CD4-positive, alpha-beta memory T cell (primary cell): Measurements from ENCODE around the gene KLK2. TPM values are rescaled to one million over a fixed set of nuclear protein-coding genes. Genes with fewer than 3 reads are reported as not detected.
"Not testable (repeated sequence)": the region's sequence is repeated elsewhere in the genome, so short reads cannot be mapped to it uniquely, and the experiment has no call there.

Experiments
- CTCF ChIA-PET: fragments of 350-600 bp; sonication (Branson Sonifier 250); formaldehyde crosslinking; loops from one replicate; lab custom pipeline; 2021; ENCODE audit warnings: inconsistent platforms; ENCODE audit not compliant: partially characterized antibody; lab: Charles Lee
- POLR2A ChIA-PET: fragments of 350-600 bp; sonication (Branson Sonifier 250); formaldehyde crosslinking; loops from one replicate; lab custom pipeline; 2021; ENCODE audit not compliant: partially characterized antibody; lab: Charles Lee
- DNase-seq, 5 donors: peaks; one replicate each; pipeline versions ENCODE4 v3.0.0 to v3.0.0-alpha.2; 2020 to 2022; ENCODE audit warnings: mixed read lengths in 1 of 5
- H3K27ac ChIP-seq: one replicate; pipeline ENCODE4 v1.7.0; 2013; ENCODE audit warnings: low read depth, low read length
- H3K27me3 ChIP-seq: 2 replicates; pipeline ENCODE4 v1.7.0; 2013; ENCODE audit warnings: mild to moderate bottlenecking, low read length, moderate library complexity; ENCODE audit not compliant: insufficient read depth
- H3K36me3 ChIP-seq: 2 replicates; pipeline ENCODE4 v1.7.0; 2013; ENCODE audit warnings: mild to moderate bottlenecking, low read length, moderate library complexity; ENCODE audit not compliant: insufficient read depth
- H3K4me1 ChIP-seq: 2 replicates; pipeline ENCODE4 v1.7.0; 2013; ENCODE audit warnings: mild to moderate bottlenecking, low read length, moderate library complexity; ENCODE audit not compliant: insufficient read depth
- H3K4me3 ChIP-seq, 2 donors: one replicate each; pipeline ENCODE4 v1.7.0; 2013; ENCODE audit warnings: low read length in 2 of 2, mild to moderate bottlenecking in 1 of 2
- H3K9me3 ChIP-seq, 2 donors: one replicate each; pipeline ENCODE4 v1.7.0; 2013; ENCODE audit warnings: low read length in 2 of 2, control low read depth in 1 of 2; ENCODE audit not compliant: control insufficient read depth in 1 of 2
- H3K27ac Mint-ChIP-seq, 7 donors: one replicate each; pipeline ENCODE4 v1.8.0; 2020 to 2021; ENCODE audit warnings: mixed read lengths in 7 of 7, mild to moderate bottlenecking in 6 of 7, inconsistent platforms in 3 of 7, moderate library complexity in 3 of 7
- H3K27me3 Mint-ChIP-seq, 2 donors: one replicate each; pipeline ENCODE4 v1.8.0; 2020 to 2021; ENCODE audit warnings: mixed read lengths in 2 of 2
- H3K36me3 Mint-ChIP-seq, 2 donors: one replicate each; pipeline ENCODE4 v1.8.0; 2020 to 2021; ENCODE audit warnings: mixed read lengths in 2 of 2, inconsistent platforms in 1 of 2, mild to moderate bottlenecking in 1 of 2
- H3K4me1 Mint-ChIP-seq, 4 donors: one replicate each; pipeline ENCODE4 v1.8.0; 2020 to 2021; ENCODE audit warnings: mixed read lengths in 4 of 4, mild to moderate bottlenecking in 1 of 4
- H3K4me3 Mint-ChIP-seq, 8 donors: one replicate each; pipeline ENCODE4 v1.8.0; 2020 to 2021; ENCODE audit warnings: mixed read lengths in 8 of 8, mild to moderate bottlenecking in 7 of 8, moderate library complexity in 6 of 8, inconsistent platforms in 3 of 8
- H3K9me3 Mint-ChIP-seq, 8 donors: one replicate each; pipeline ENCODE4 v1.8.0; 2020 to 2021; ENCODE audit warnings: mixed read lengths in 8 of 8, mild to moderate bottlenecking in 5 of 8, inconsistent platforms in 3 of 8, moderate library complexity in 1 of 8
- intact Hi-C: fragments of 100-400 bp; cut with micrococcal nuclease; formaldehyde crosslinking; loops from one replicate; pipeline ENCODE4 v1.15.1; 2023
- polyA plus RNA-seq, 2 donors: library from polyadenylated mRNA; unstranded; fragments of 300-500 nt; fragmentation: Illumina TruSeq; gene quantifications; one replicate each; pipeline ENCODE4 v1.2.3, GENCODE V29; 2021
- total RNA-seq, 2 experiments: library from RNA; stranded (reverse); gene quantifications; one replicate each; pipeline ENCODE4 v1.2.3, GENCODE V29; 2021

KLK2 gene
- total and polyA plus RNA-seq, 4 experiments from 2014 or later: not detected

DNA sequence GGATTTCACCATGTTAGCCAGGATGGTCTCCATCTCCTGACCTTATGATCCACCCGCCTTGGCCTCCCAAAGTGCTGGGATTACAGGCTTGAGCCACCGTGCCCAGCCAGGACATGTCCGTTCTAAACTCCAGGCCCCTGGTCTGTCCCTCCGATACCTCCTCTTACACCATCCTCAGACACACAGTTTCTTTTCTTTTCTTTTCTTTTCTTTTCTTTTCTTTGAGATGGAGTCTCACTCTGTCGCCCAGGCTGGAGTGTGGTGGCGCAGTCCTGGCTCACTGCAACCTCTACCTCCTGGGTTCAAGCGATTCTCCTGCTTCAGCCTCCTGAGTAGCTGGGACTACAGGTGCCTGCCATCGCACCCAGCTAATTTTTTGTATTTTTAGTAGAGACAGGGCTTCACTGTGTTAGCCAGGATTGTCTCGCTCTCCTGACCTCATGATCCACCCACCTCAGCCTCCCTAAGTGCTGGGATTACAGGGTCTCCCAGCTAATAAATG lies 22.9 kb downstream of the KLK2 start:
- H3K4me1 Mint-ChIP-seq, POLR2A ChIA-PET, H3K36me3 ChIP-seq, H3K36me3 Mint-ChIP-seq, DNase-seq, H3K4me3 Mint-ChIP-seq, H3K4me1 ChIP-seq, H3K27me3 ChIP-seq, H3K4me3 ChIP-seq, H3K27ac ChIP-seq, H3K9me3 ChIP-seq, CTCF ChIA-PET, intact Hi-C loops: not testable (repeated sequence)
- H3K27ac Mint-ChIP-seq: peak overlapping the region in 1 of 7 donors; percentile 84
- peaks cover 0 to 26% (median 10%) of the 10 kb centered on the region in 8 donors for H3K9me3 Mint-ChIP-seq
- H3K27me3 Mint-ChIP-seq: peaks cover 17 to 28% of the 10 kb centered on the region in 2 donors

DNA sequence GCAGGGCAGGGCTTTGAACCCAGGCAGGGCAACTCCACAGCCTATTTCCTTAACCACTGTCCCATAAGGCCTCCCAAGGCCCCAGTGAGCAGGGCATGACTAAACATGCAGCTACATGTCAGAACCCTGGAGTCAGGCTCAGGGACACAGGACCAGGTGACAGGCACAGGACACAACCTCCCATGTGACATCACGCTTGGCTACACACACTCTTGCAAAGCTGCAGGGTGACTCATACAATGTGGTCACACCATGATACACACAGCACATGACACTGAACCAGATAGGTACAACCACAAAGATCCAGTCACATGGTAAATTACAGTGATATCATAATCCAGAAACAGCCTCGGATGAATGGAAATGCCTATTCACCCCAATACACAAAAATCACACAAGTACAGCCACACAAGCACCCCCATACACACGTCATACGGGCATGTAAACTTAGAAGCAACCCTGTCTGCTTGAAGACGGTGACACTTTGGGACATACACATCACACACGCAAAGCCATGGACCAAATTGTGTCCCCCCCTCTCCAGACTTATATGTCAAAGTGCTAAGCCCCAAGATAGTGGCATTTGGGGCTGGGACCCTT lies 23.5 kb downstream of the KLK2 start:
- intact Hi-C loops: no loop called here
- no peak overlapping the region for H3K27ac ChIP-seq
- CTCF ChIA-PET: no interaction called here
- H3K27ac Mint-ChIP-seq: peak overlapping the region in 1 of 7 donors; percentile 17
- no peak for DNase-seq
- no peaks in the 10 kb centered on the region for H3K36me3 ChIP-seq
- H3K9me3 Mint-ChIP-seq: peaks cover 0 to 26% (median 10%) of the 10 kb centered on the region in 8 donors
- peaks cover 17 to 26% of the 10 kb centered on the region in 2 donors for H3K27me3 Mint-ChIP-seq
- no peaks in the 10 kb centered on the region for H3K4me1 ChIP-seq
- no peaks in the 10 kb centered on the region for H3K27me3 ChIP-seq
- no peak overlapping the region for H3K4me3 Mint-ChIP-seq
- no peak overlapping the region for H3K4me3 ChIP-seq
- H3K9me3 ChIP-seq: no peaks in the 10 kb centered on the region
- POLR2A ChIA-PET: no interaction called here
- H3K36me3 Mint-ChIP-seq: no peaks in the 10 kb centered on the region
- no peaks in the 10 kb centered on the region for H3K4me1 Mint-ChIP-seq

DNA sequence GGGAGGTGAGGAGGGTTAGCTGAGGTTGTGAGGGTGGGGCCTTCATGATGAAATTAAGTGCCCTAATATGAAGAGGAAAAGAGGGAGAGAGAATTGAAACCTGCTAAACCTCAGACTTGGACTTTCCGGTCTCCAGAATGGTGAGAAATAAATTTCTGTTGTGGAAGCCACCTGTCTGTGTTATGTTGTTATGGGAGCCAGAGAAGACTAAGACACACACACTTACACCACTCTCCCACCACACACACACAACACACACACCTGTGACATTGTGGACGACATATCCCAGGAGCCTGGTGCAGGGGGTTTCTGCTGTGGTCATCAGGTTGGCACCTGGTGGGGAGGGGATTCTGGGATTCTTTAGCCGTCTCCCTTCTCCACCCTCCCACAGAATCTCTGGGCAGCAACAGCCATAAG lies 24.0 kb downstream of the KLK2 start:
- no peak overlapping the region for H3K4me3 Mint-ChIP-seq
- H3K27ac Mint-ChIP-seq: no peak overlapping the region
- H3K27ac ChIP-seq: no peak overlapping the region
- H3K9me3 ChIP-seq: no peaks in the 10 kb centered on the region
- no peaks in the 10 kb centered on the region for H3K36me3 ChIP-seq
- ChIA-PET POLR2A (no interaction called here), CTCF (no interaction called here)
- H3K9me3 Mint-ChIP-seq: peaks cover 0 to 26% (median 10%) of the 10 kb centered on the region in 8 donors
- H3K4me1 Mint-ChIP-seq: no peaks in the 10 kb centered on the region
- no peak for DNase-seq
- no peak overlapping the region for H3K4me3 ChIP-seq
- H3K4me1 ChIP-seq: no peaks in the 10 kb centered on the region
- H3K27me3 Mint-ChIP-seq: peaks cover 18 to 24% of the 10 kb centered on the region in 2 donors
- no peaks in the 10 kb centered on the region for H3K36me3 Mint-ChIP-seq
- no peaks in the 10 kb centered on the region for H3K27me3 ChIP-seq
- intact Hi-C loops: no loop called here

DNA sequence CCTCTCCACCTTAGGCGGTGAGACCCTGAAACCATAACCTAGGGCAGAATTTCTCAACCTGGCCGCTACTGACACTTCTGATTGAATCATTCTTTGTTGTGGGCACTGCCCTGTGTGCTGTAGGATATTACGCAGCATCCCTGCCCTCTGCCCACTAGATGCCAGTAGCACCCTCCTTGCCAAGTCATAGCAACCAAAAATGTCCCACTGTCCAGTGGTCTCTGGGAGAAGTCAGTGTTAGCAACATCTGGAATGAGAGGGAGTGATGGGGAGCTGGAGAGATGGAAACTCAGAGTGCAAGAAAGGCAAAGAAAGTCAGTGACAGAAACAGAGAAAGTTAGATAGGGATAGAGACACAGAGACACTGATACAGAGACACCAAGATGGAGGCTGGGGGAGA lies 24.4 kb downstream of the KLK2 start:
- Mint-ChIP-seq H3K36me3 (no peaks in the 10 kb centered on the region), H3K27me3 (peaks cover 15 to 22% of the 10 kb centered on the region in 2 donors), H3K27ac (no peak overlapping the region), H3K4me3 (no peak overlapping the region), H3K4me1 (no peaks in the 10 kb centered on the region), H3K9me3 (peaks cover 0 to 26% (median 10%) of the 10 kb centered on the region in 8 donors)
- Histone ChIP-seq H3K36me3 (no peaks in the 10 kb centered on the region), H3K27ac (no peak overlapping the region), H3K27me3 (no peaks in the 10 kb centered on the region), H3K4me1 (no peaks in the 10 kb centered on the region), H3K9me3 (no peaks in the 10 kb centered on the region), H3K4me3 (no peak overlapping the region)
- CTCF ChIA-PET: no interaction called here
- intact Hi-C loops: no loop called here
- POLR2A ChIA-PET: no interaction called here
- no peak for DNase-seq

DNA sequence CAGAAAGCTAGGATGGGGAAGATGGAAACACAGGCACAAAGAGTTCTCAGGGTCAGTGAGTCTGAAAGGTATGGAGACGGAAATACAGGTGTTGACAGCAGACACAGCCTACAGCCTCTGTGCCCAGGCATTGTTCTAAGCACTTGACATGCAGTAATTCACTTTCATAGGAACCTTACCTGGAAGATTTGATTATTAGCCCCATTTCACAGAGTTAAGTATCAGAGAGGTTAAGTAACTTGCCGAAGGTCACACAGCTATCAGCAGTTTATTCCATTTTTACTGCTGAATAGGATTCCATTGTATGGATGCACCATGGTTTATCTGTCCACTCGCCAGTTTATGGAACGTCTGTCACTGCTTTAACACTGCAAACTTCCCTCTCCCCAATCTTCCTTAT lies 24.8 kb downstream of the KLK2 start:
- no peak overlapping the region for H3K4me3 ChIP-seq
- Mint-ChIP-seq H3K4me1 (no peaks in the 10 kb centered on the region), H3K27me3 (peaks cover 15 to 22% of the 10 kb centered on the region in 2 donors), H3K36me3 (no peaks in the 10 kb centered on the region), H3K27ac (no peak overlapping the region), H3K4me3 (no peak overlapping the region), H3K9me3 (peaks cover 0 to 26% (median 10%) of the 10 kb centered on the region in 8 donors)
- H3K36me3 ChIP-seq: no peaks in the 10 kb centered on the region
- no peaks in the 10 kb centered on the region for H3K4me1 ChIP-seq
- no peaks in the 10 kb centered on the region for H3K9me3 ChIP-seq
- H3K27ac ChIP-seq: no peak overlapping the region
- no peak for DNase-seq
- POLR2A ChIA-PET: no interaction called here
- H3K27me3 ChIP-seq: no peaks in the 10 kb centered on the region
- intact Hi-C loops: no loop called here
- CTCF ChIA-PET: no interaction called here

DNA sequence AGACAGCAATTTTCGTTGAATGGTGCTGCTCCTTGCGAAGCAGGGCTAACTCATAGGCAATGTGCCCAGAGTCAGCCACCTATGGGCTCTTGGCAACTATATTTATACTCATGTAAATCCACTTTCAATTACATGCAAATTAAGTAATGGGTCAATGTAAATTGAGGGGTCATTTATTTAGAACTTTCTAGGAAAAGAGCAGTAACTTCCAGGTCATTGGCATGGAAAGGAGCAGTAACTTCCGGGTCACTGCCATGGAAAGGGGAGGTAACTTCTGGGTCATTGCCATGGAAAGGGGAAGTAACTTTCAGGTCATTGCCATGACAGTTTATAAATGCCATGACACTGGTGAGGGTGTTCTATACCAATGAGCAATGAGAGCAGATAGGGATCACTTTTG lies 26.3 kb downstream of the KLK2 start:
- H3K9me3 ChIP-seq: no peaks in the 10 kb centered on the region
- no peaks in the 10 kb centered on the region for H3K4me1 ChIP-seq
- H3K4me3 ChIP-seq: no peak overlapping the region
- H3K36me3 ChIP-seq: no peaks in the 10 kb centered on the region
- no peak overlapping the region for H3K27ac ChIP-seq
- intact Hi-C loops: no loop called here
- Mint-ChIP-seq H3K4me1 (no peaks in the 10 kb centered on the region), H3K36me3 (no peaks in the 10 kb centered on the region), H3K4me3 (no peak overlapping the region), H3K9me3 (peaks cover 0 to 14% (median 4%) of the 10 kb centered on the region in 8 donors), H3K27ac (no peak overlapping the region), H3K27me3 (peaks cover 12 to 22% of the 10 kb centered on the region in 2 donors)
- no peaks in the 10 kb centered on the region for H3K27me3 ChIP-seq
- no peak for DNase-seq
- ChIA-PET CTCF (no interaction called here), POLR2A (no interaction called here)

DNA sequence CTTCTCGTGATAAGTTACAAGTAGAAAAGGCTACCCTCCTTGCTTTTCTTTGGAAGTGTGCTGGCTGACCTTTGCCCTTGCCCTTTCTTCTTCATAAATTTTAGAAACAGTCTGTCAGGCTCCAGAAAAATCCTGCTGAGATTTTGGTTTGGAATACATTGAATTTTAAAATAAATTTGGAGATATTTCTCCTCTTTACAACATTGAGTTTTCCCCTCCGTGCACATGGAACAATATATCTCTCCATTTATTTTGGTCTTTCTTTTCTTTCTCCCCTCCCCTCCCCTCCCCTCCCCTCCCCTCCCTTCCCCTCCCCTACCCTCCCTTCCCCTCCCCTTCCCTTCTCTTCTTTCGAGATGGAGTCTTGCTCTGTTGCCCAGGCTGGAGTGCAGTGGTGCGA lies 29.4 kb downstream of the KLK2 start:
- Mint-ChIP-seq H3K27ac (no peak overlapping the region), H3K36me3 (no peaks in the 10 kb centered on the region), H3K4me1 (no peaks in the 10 kb centered on the region), H3K27me3 (peaks cover 16 to 30% of the 10 kb centered on the region in 2 donors), H3K4me3 (no peak overlapping the region), H3K9me3 (no peaks in the 10 kb centered on the region)
- no peak for DNase-seq
- H3K36me3 ChIP-seq: no peaks in the 10 kb centered on the region
- no peak overlapping the region for H3K4me3 ChIP-seq
- POLR2A ChIA-PET: no interaction called here
- intact Hi-C loops: no loop called here
- no peaks in the 10 kb centered on the region for H3K9me3 ChIP-seq
- H3K27ac ChIP-seq: no peak overlapping the region
- H3K27me3 ChIP-seq: no peaks in the 10 kb centered on the region
- CTCF ChIA-PET: no interaction called here
- H3K4me1 ChIP-seq: no peaks in the 10 kb centered on the region
